Karpas-422 (cell line): ENCODE results near the gene COPG1. TPM values are rescaled to one million over a fixed set of nuclear protein-coding genes. Genes with fewer than 3 reads are reported as not detected.

Experiments
- DNase-seq: peaks from one replicate; pipeline ENCODE4 v3.0.0-alpha.2; 2015
- H2AFZ ChIP-seq: fragments of 200-600 bp; sonication (generic); 2 replicates; pipeline ENCODE4 v1.6.1; 2014; ENCODE audit warnings: antibody characterized with exemption, low read length, mixed read lengths
- H3K27ac ChIP-seq: fragments of 200-600 bp; sonication (generic); 2 replicates; pipeline ENCODE4 v1.5.1; 2014; ENCODE audit warnings: mild to moderate bottlenecking, low read length, moderate library complexity
- H3K27me3 ChIP-seq: fragments of 200-600 bp; sonication (generic); 2 replicates; pipeline ENCODE4 v1.6.1; 2014; ENCODE audit warnings: low read length, mixed read lengths
- H3K36me3 ChIP-seq: fragments of 200-600 bp; sonication (generic); 2 replicates; pipeline ENCODE4 v1.6.1; 2014; ENCODE audit warnings: low read length, mixed read lengths; ENCODE audit not compliant: insufficient read depth
- H3K4me1 ChIP-seq: fragments of 200-600 bp; sonication (generic); 2 replicates; pipeline ENCODE4 v1.6.1; 2014; ENCODE audit warnings: mild to moderate bottlenecking, low read length, mixed read lengths
- H3K4me2 ChIP-seq: fragments of 200-600 bp; sonication (generic); 2 replicates; pipeline ENCODE4 v1.6.1; 2014; ENCODE audit warnings: low read length, low read depth, mild to moderate bottlenecking; ENCODE audit not compliant: poor library complexity, severe bottlenecking
- H3K4me3 ChIP-seq: fragments of 200-600 bp; sonication (generic); 2 replicates; pipeline ENCODE4 v1.5.1; 2014; ENCODE audit warnings: mild to moderate bottlenecking, antibody characterized with exemption, low read length, mixed read lengths
- H3K79me2 ChIP-seq: fragments of 200-600 bp; sonication (generic); 2 replicates; pipeline ENCODE4 v1.6.1; 2014; ENCODE audit warnings: mild to moderate bottlenecking, low read length, mixed read lengths
- H3K9ac ChIP-seq: fragments of 200-600 bp; sonication (generic); 2 replicates; pipeline ENCODE4 v1.6.0; 2014; ENCODE audit warnings: low read length
- H3K9me2 ChIP-seq: fragments of 200-600 bp; sonication (generic), shearing (Covaris generic); replicated peaks from 2 replicates; pipeline ENCODE4 v1.6.0; 2014; ENCODE audit warnings: mild to moderate bottlenecking, low read length, moderate library complexity; ENCODE audit not compliant: insufficient read depth
- H3K9me3 ChIP-seq: fragments of 300-700, 200-600 bp; sonication (generic); 2 replicates; pipeline ENCODE4 v1.6.1; 2014; ENCODE audit warnings: low read length, mixed read lengths
- H4K20me1 ChIP-seq: fragments of 200-600 bp; sonication (generic); 2 replicates; pipeline ENCODE4 v1.6.1; 2014; ENCODE audit warnings: mild to moderate bottlenecking, antibody characterized with exemption, low read length, low read depth; ENCODE audit not compliant: insufficient read depth
- total RNA-seq: library from RNA; depleted of rRNA; stranded (reverse); fragments of >200 nt; shearing (Covaris generic); gene quantifications from 2 replicates; pipeline ENCODE4 v1.2.3, GENCODE V29; 2014; ENCODE audit warnings: low replicate concordance; rRNA removed

Gene COPG1, protein sequence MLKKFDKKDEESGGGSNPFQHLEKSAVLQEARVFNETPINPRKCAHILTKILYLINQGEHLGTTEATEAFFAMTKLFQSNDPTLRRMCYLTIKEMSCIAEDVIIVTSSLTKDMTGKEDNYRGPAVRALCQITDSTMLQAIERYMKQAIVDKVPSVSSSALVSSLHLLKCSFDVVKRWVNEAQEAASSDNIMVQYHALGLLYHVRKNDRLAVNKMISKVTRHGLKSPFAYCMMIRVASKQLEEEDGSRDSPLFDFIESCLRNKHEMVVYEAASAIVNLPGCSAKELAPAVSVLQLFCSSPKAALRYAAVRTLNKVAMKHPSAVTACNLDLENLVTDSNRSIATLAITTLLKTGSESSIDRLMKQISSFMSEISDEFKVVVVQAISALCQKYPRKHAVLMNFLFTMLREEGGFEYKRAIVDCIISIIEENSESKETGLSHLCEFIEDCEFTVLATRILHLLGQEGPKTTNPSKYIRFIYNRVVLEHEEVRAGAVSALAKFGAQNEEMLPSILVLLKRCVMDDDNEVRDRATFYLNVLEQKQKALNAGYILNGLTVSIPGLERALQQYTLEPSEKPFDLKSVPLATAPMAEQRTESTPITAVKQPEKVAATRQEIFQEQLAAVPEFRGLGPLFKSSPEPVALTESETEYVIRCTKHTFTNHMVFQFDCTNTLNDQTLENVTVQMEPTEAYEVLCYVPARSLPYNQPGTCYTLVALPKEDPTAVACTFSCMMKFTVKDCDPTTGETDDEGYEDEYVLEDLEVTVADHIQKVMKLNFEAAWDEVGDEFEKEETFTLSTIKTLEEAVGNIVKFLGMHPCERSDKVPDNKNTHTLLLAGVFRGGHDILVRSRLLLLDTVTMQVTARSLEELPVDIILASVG
- 88.1 and 108 TPM in 2 replicates for total RNA-seq

DNA sequence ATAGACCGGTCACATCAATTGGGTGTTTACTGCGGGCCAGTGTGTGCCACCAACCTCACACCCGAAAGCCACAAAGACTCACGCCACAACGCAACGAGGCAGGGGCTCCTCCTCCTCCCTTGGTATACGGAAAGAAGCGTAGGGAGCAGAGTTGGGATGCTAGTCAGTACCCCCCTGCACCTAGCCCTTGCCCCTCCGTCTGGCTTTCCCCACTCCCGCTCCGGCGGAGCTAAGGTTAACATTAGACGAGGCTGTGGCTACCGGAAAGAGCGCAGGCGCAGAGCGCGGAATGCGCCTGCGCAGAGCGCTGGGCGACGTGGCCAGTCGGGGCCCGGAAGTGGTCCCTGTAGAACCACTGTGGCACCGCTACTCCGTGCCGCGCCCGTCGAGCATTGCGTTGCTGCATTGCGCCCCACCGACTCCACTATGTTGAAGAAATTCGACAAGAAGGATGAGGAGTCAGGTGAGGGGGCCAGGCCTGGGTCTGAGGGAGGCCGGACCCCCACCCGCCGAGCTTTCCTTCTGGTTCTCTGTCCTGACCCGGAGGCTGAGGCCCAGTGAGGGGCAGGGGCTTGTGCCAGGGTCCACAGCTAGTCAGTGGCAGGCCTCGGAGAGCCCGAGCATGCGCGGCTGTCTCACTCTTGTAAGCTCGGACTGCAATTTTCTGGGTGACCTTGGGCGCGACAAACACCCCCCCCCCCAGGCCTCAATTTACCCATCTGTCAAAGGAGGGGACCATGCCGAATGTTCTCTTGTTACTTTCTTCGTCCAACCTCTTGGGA lies at the start of gene COPG1:
COPG1 (plus strand) TSS at position 323 of the 782 bp plus-strand sequence; CDS start at position 427, 104 bp downstream.
- H3K4me3 ChIP-seq = peak within 1 kb of the TSS; percentile 84
- peaks cover 28% of the 10 kb centered on the region for H3K4me1 ChIP-seq
- peak within 1 kb of the TSS; percentile 72 for H3K27ac ChIP-seq
- no peaks in the 10 kb centered on the region for H3K9me3 ChIP-seq
- peak within 1 kb of the TSS; percentile 77 for H2AFZ ChIP-seq
- peak within 1 kb of the TSS; percentile 94 for H3K9ac ChIP-seq
- H3K4me2 ChIP-seq = peak within 1 kb of the TSS; percentile 86
- H4K20me1 ChIP-seq = no peaks in the 10 kb centered on the region
- H3K36me3 ChIP-seq = peaks cover 9% of the 10 kb centered on the region; the same call in 1 of the 2 replicates
- H3K79me2 ChIP-seq = peaks cover 24% of the 10 kb centered on the region
- H3K9me2 ChIP-seq = no peaks in the 10 kb centered on the region
- peak; percentile 95 for DNase-seq
- H3K27me3 ChIP-seq = no peaks in the 10 kb centered on the region

DNA sequence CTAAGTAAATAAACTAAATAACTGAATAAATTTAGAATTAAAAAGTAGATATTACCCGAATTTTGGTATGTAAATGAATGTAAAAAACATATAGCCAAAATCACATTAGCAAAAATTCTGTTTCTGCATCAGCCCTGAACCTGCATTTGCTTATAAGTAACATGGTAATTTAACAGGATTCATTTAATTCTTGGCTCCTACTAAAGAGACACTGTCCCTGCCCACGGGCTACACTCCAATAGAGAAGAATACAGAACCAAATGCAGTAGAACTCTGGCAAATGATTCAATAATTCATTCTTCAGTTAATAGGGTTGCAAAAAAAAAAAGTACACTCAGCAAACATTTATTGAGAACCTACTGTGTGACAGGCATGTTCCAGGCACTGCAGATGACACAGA lies 44.9 kb upstream of the COPG1 start:
- no peaks in the 10 kb centered on the region for H3K9me2 ChIP-seq
- DNase-seq = no peak
- H3K4me3 ChIP-seq = no peak overlapping the region
- no peaks in the 10 kb centered on the region for H3K79me2 ChIP-seq
- H3K36me3 ChIP-seq = no peaks in the 10 kb centered on the region
- no peaks in the 10 kb centered on the region for H3K27me3 ChIP-seq
- no peak overlapping the region for H3K4me2 ChIP-seq
- no peaks in the 10 kb centered on the region for H3K4me1 ChIP-seq
- no peaks in the 10 kb centered on the region for H4K20me1 ChIP-seq
- no peaks in the 10 kb centered on the region for H3K9me3 ChIP-seq
- H3K27ac ChIP-seq = no peak overlapping the region
- no peak overlapping the region for H2AFZ ChIP-seq
- H3K9ac ChIP-seq = no peak overlapping the region

DNA sequence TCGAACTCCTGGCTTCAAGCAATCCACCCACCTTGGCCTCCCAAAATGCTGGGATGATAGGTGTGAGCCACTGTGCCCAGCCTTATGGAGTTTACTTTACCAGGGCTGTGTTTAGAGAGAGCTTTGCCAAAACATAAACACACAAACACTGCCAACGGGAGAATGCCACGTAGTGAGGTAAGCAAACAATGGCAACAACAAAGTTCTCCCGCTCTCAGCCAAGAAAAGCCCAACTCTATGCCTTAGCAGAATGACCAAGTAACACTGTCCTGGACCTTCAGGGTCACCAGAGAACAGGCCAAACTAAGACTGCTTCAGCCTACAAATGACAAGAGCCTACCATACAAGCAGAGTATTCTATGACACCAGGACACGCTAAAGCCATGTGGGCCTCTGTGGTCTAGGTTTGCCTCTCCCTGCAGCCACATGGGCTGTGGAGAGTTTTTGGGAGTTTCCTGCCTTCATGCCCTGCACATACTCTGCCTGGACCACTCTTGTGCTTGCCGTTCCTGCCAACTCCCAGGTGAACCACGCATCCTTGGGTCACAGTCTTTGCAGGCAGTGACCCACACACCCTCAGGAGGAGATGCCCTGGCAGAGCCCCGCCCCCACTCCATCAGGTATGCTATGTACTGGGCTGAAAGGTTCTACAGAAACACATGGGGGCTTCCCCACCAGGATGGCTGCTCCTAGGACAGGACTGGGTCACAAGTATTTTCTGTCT lies 44.1 kb upstream of the COPG1 start:
- H3K27me3 ChIP-seq = no peaks in the 10 kb centered on the region
- no peaks in the 10 kb centered on the region for H3K36me3 ChIP-seq
- DNase-seq = no peak
- H3K4me2 ChIP-seq = no peak overlapping the region
- no peak overlapping the region for H3K9ac ChIP-seq
- no peaks in the 10 kb centered on the region for H3K4me1 ChIP-seq
- no peaks in the 10 kb centered on the region for H3K79me2 ChIP-seq
- H2AFZ ChIP-seq = no peak overlapping the region
- H4K20me1 ChIP-seq = no peaks in the 10 kb centered on the region
- H3K4me3 ChIP-seq = no peak overlapping the region
- H3K9me2 ChIP-seq = no peaks in the 10 kb centered on the region
- H3K9me3 ChIP-seq = no peaks in the 10 kb centered on the region
- no peak overlapping the region for H3K27ac ChIP-seq

DNA sequence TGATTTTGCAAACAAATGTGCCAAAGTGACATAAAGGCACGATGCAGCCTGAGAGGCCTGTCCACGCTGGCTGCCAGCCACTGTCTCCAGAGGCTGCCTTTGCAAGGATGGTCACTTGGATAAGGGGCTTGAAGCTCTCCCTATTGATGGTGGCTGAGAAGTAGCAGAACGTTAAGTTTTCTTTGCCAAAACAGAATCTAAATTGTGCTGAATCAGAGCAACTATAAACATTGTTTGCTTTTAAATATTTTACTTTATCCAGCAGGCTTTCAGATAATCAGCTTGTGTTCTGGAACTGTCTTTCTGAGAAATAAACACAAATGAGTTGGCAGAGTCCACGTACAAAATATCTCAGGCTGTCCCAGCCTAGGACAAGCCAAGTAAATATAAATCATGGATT lies 41.9 kb upstream of the COPG1 start:
- Histone ChIP-seq H3K79me2 (no peaks in the 10 kb centered on the region), H3K4me2 (no peak overlapping the region), H3K27ac (no peak overlapping the region), H3K27me3 (no peaks in the 10 kb centered on the region), H3K4me3 (no peak overlapping the region), H3K9ac (no peak overlapping the region), H3K9me3 (no peaks in the 10 kb centered on the region), H3K9me2 (no peaks in the 10 kb centered on the region), H3K4me1 (no peaks in the 10 kb centered on the region), H3K36me3 (no peaks in the 10 kb centered on the region), H4K20me1 (no peaks in the 10 kb centered on the region), H2AFZ (no peak overlapping the region)
- no peak for DNase-seq

DNA sequence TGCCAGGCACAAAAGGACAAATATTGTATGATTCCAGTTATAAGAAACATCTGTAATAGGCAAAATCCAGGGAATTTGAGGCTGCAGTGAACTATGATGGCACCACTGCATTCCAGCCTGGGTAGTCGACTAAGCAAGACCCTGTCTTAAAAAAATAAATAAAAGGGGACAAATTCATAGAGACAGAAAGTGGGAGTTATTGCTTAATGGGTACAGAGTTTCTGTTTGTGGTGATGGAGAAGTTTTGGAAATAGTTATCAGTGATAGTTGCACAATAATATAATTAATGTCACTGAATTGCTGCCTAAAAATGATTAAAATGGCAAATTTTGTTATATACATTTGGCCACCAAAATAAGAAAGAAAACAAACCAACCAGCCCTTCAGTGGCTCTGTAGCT lies 38.1 kb upstream of the COPG1 start:
- Histone ChIP-seq H3K4me1 (no peaks in the 10 kb centered on the region), H3K9me2 (no peaks in the 10 kb centered on the region), H4K20me1 (no peaks in the 10 kb centered on the region), H3K9me3 (no peaks in the 10 kb centered on the region), H3K27ac (no peak overlapping the region), H3K4me2 (no peak overlapping the region), H3K27me3 (no peaks in the 10 kb centered on the region), H3K79me2 (no peaks in the 10 kb centered on the region), H3K4me3 (no peak overlapping the region), H3K36me3 (no peaks in the 10 kb centered on the region), H2AFZ (no peak overlapping the region), H3K9ac (no peak overlapping the region)
- DNase-seq = no peak

DNA sequence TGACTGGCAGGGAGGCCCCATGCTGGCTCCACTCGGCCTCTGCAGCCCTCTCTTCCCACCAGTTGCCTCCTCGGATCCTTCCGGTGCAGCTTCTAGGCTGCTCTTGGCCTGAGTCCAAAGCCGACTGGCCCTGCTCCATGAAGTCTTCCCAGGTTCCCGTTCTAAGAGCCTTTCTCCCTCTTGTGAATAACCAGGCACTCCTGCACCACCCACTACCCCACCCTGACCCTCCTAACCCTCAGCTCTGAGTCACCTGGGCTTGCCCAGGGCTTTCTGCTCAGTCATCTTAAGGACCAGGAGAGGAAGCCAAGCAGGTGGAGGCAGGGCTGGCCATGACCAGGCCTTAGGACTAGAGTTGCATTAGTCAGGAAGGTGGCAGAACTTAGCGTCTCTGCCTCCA lies 37.6 kb upstream of the COPG1 start:
- no peaks in the 10 kb centered on the region for H3K4me1 ChIP-seq
- no peaks in the 10 kb centered on the region for H4K20me1 ChIP-seq
- no peaks in the 10 kb centered on the region for H3K9me3 ChIP-seq
- H3K27me3 ChIP-seq = no peaks in the 10 kb centered on the region
- DNase-seq = no peak
- H3K36me3 ChIP-seq = no peaks in the 10 kb centered on the region
- H3K4me3 ChIP-seq = no peak overlapping the region
- H3K79me2 ChIP-seq = no peaks in the 10 kb centered on the region
- no peak overlapping the region for H3K27ac ChIP-seq
- H3K9me2 ChIP-seq = no peaks in the 10 kb centered on the region
- H3K9ac ChIP-seq = no peak overlapping the region
- H3K4me2 ChIP-seq = no peak overlapping the region
- H2AFZ ChIP-seq = no peak overlapping the region

DNA sequence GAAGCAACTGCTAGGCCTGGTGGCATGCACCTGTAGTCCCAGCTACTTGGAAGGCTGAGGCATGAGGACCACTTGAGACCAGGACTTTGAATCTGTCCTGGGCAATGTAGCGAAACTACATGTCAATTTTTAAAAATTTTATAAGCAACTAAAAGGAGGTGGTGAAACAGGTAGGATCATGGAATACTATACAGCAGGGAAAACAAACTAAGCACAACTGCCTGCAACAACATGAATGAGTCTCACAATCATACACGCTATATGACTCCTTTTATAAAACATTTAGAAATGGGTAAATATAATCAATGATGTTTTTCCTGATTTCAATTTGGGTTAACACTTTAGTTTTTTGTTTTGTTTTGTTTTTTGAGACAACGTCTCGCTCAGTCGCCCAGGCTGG lies 36.2 kb upstream of the COPG1 start:
- no peaks in the 10 kb centered on the region for H3K4me1 ChIP-seq
- H3K4me2 ChIP-seq = no peak overlapping the region
- H3K9me3 ChIP-seq = no peaks in the 10 kb centered on the region

More for the DNA sequence above, 36.2 kb upstream of the COPG1 start:
- Histone ChIP-seq H3K9ac (no peak overlapping the region), H4K20me1 (no peaks in the 10 kb centered on the region), H2AFZ (no peak overlapping the region), H3K36me3 (no peaks in the 10 kb centered on the region), H3K27me3 (no peaks in the 10 kb centered on the region), H3K79me2 (no peaks in the 10 kb centered on the region), H3K4me3 (no peak overlapping the region), H3K9me2 (no peaks in the 10 kb centered on the region), H3K27ac (no peak overlapping the region)
- DNase-seq = no peak
